Lower leg skin (tissue), 3 donors: ENCODE data around the gene IGFN1.

Source experiments
- POLR2A ChIP-seq, 2 donors: fragments of 450-650 bp; IDR thresholded peaks; one replicate each; pipeline ENCODE4 v1.6.1; 2016 to 2017; ENCODE audit warnings: antibody characterized with exemption in 2 of 2, mild to moderate bottlenecking in 1 of 2, moderate library complexity in 1 of 2
- TF ChIP-seq, protein P1 (sequence below), 3 donors: fragments of 450-650 bp; IDR thresholded peaks; one replicate each; pipeline ENCODE4 v1.5.1; 2016; ENCODE audit warnings: antibody characterized with exemption in 3 of 3, mild to moderate bottlenecking in 3 of 3, moderate library complexity in 2 of 3

GRCh38 chr1:201198598-201198997 lies 8.0 kb downstream of the IGFN1 start:
- TF ChIP-seq POLR2A (IDR thresholded peaks at IDR 0.05), result no peak
- TF ChIP-seq, protein P1, sequence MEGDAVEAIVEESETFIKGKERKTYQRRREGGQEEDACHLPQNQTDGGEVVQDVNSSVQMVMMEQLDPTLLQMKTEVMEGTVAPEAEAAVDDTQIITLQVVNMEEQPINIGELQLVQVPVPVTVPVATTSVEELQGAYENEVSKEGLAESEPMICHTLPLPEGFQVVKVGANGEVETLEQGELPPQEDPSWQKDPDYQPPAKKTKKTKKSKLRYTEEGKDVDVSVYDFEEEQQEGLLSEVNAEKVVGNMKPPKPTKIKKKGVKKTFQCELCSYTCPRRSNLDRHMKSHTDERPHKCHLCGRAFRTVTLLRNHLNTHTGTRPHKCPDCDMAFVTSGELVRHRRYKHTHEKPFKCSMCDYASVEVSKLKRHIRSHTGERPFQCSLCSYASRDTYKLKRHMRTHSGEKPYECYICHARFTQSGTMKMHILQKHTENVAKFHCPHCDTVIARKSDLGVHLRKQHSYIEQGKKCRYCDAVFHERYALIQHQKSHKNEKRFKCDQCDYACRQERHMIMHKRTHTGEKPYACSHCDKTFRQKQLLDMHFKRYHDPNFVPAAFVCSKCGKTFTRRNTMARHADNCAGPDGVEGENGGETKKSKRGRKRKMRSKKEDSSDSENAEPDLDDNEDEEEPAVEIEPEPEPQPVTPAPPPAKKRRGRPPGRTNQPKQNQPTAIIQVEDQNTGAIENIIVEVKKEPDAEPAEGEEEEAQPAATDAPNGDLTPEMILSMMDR (IDR thresholded peaks at IDR 0.05), result no peak
